Kidney epithelial cell (primary cell): ENCODE measurements around the gene SLC35B4. TPM values are rescaled to one million over a fixed set of nuclear protein-coding genes. Genes with fewer than 3 reads are reported as not detected.

ENCODE experiments used
- DNase-seq: peaks from one replicate; pipeline ENCODE4 v3.0.0-alpha.2; 2010; ENCODE audit warnings: low read depth
- H3K27me3 ChIP-seq: 2 replicates; pipeline ENCODE4 v1.6.0; 2011; ENCODE audit warnings: low read length; ENCODE audit not compliant: control insufficient read depth, insufficient read depth
- H3K36me3 ChIP-seq: 2 replicates; pipeline ENCODE4 v1.5.1; 2011; ENCODE audit warnings: low read length; ENCODE audit not compliant: control insufficient read depth, insufficient read depth
- H3K4me3 ChIP-seq: 2 replicates; pipeline ENCODE4 v1.5.1; 2011; ENCODE audit warnings: low read depth, mild to moderate bottlenecking, control low read depth, low read length
- total RNA-seq: library from RNA; depleted of rRNA; stranded (reverse); fragments of >200 nt; gene quantifications from 2 replicates; pipeline ENCODE4 v1.2.3, GENCODE V29; 2015
- TF ChIP-seq, protein P1 (sequence below): IDR thresholded peaks from 2 replicates; pipeline ENCODE4 v1.5.1; 2011; ENCODE audit warnings: mild to moderate bottlenecking, moderate library complexity, low read length, control low read depth, inconsistent platforms; ENCODE audit not compliant: insufficient read depth, poor library complexity, severe bottlenecking

The SLC35B4 gene
- total RNA-seq, 1 donor from 2014 or later = 10.6 TPM

DNA sequence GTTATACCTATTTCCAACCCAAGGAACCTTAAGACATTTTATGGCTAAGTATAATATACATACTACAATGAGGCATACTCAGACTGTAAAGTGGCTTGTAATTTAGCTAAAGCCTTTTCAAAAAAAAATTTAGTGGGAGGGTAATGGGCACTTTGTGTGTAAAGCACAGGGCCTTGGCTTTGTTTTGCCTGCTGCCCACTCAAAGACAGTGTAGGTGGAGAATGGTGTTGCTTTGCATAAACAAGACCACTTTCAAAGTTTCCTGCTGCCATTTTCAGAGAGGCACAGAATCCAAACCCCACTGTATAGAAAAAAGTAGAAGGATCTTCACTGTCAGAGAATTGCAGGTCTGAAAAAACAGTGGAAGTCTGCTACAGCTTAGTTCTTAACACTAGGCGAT lies 21.2 kb upstream of the SLC35B4 start:
- Histone ChIP-seq H3K4me3 (no peak overlapping the region), H3K27me3 (no peaks in the 10 kb centered on the region), H3K36me3 (no peaks in the 10 kb centered on the region)
- TF ChIP-seq, protein P1, sequence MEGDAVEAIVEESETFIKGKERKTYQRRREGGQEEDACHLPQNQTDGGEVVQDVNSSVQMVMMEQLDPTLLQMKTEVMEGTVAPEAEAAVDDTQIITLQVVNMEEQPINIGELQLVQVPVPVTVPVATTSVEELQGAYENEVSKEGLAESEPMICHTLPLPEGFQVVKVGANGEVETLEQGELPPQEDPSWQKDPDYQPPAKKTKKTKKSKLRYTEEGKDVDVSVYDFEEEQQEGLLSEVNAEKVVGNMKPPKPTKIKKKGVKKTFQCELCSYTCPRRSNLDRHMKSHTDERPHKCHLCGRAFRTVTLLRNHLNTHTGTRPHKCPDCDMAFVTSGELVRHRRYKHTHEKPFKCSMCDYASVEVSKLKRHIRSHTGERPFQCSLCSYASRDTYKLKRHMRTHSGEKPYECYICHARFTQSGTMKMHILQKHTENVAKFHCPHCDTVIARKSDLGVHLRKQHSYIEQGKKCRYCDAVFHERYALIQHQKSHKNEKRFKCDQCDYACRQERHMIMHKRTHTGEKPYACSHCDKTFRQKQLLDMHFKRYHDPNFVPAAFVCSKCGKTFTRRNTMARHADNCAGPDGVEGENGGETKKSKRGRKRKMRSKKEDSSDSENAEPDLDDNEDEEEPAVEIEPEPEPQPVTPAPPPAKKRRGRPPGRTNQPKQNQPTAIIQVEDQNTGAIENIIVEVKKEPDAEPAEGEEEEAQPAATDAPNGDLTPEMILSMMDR = no peak
- DNase-seq = no peak

DNA sequence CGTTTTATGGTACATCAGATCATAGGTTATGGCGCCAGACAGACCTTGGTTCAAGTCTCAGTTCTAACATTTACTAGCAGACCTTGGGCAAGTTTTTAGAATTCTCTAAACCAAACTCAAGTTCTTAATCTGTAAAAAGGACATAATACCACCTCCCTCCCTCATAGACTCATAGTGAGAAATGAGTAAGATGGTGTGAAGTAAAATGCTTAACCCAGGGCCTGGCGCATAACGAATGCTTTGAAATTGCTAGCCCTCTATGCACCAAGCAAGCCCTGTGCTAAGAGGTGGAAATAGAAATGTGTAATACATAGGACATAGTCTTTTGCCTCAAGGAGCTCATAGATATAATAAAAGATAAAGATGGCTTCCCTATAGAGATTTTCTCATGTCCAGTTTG lies 17.7 kb upstream of the SLC35B4 start:
- Histone ChIP-seq H3K4me3 (no peak overlapping the region), H3K27me3 (no peaks in the 10 kb centered on the region), H3K36me3 (no peaks in the 10 kb centered on the region)
- DNase-seq = no peak
- TF ChIP-seq, protein P1 = no peak

DNA sequence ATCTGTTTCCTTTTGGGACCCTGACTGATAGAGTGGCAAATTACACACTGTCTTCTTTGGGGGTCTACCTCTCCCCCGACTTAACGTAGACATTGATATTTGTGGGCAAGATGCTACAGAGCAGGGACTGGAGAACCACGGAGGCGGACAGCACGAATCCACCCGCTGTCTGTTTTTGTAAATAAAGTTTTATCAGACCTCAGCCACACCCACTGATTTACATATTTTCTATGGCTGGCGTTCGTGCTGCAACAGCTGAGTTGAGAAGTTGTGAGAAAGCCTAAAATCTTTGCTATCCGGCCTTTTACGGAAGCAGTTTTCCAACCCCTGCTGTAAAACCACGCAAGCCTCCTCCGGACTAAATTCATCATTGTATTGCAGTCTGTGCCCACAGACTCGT lies 17.2 kb upstream of the SLC35B4 start:
- TF ChIP-seq, protein P1 = no peak
- no peak overlapping the region for H3K4me3 ChIP-seq
- DNase-seq = no peak
- H3K36me3 ChIP-seq = no peaks in the 10 kb centered on the region
- no peaks in the 10 kb centered on the region for H3K27me3 ChIP-seq

DNA sequence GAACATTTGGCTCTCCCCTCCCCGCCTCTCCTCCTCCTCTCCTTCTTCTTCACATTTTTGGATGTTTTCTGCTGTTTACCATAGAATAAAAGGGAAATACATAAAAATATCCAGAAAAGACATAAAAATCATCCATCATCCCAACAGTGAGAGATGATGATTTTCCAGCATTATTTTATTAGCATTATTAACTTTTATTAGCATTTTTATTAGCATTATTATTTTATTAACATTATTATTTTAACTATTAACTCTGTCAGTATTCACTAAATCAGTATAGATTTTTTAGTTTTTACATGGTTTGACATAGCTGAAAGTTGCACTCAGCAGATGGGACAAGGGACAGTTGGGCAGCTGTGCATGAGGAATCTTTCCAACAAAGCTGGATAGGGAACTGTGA lies 16.2 kb upstream of the SLC35B4 start:
- Histone ChIP-seq H3K4me3 (no peak overlapping the region), H3K36me3 (no peaks in the 10 kb centered on the region), H3K27me3 (no peaks in the 10 kb centered on the region)
- no peak for DNase-seq
- TF ChIP-seq, protein P1 = no peak

DNA sequence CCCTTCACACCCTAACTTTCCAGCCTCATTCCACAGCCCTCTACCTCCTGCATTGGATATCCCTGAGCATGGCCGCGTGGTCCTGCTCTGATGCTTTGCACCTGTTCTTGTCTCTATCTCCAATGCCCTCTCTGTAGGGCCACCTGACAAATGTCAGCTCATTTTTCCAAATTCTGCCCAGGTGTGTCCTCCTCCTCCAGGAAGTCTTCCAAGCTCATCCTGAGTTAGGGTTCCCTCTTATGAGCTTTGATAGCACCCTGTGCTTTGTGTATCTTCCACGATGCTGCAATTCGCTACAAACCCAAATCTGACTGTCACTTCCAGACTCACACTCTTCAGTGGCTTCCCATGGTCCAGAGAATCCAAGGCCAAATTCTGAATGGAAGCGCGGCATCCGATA lies 14.7 kb upstream of the SLC35B4 start:
- no peaks in the 10 kb centered on the region for H3K27me3 ChIP-seq
- no peak for DNase-seq
- H3K36me3 ChIP-seq = no peaks in the 10 kb centered on the region
- H3K4me3 ChIP-seq = no peak overlapping the region
- TF ChIP-seq, protein P1 = no peak

DNA sequence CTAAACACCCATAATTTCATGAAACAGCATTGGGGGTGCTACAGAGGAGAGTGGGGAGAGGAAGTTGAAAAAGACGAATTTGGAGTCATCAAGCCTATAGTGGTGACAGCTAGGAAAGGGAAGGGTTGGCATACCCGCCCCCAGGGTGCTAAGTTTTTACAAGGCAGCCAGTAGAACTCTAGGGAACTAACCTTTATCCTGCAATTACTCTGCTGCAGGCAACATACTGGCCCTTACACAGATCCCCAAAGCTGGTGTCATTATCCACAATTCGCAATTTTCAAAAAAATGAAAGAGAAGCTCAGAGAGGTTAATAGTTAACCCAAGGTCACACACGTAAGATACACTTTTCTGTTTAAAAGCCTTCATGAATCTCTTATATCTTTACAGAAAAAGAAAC lies 14.2 kb upstream of the SLC35B4 start:
- TF ChIP-seq, protein P1 = no peak
- no peaks in the 10 kb centered on the region for H3K27me3 ChIP-seq
- DNase-seq = no peak
- H3K36me3 ChIP-seq = no peaks in the 10 kb centered on the region
- H3K4me3 ChIP-seq = no peak overlapping the region
